IMR-90 (cell line): ENCODE results near the gene EIF4B. TPM values are rescaled to one million over a fixed set of nuclear protein-coding genes. Genes with fewer than 3 reads are reported as not detected.
A peak's percentile ranks its signal among the peaks of the same experiment; 100 is the strongest.

Experiments
- ATAC-seq: fragments of 200-7000 bp; cut with Tn5 transposase; 2 replicates; pipeline ENCODE4 v1.9.1; 2020; ENCODE audit warnings: low read depth, mild to moderate bottlenecking, moderate library complexity
- BruUV-seq: library from RNA; stranded (reverse); fragments of 400-500 nt; replicated peaks from 2 replicates; lab custom pipeline; 2021; lab: Mats Ljungman, UMichigan
- CTCF ChIA-PET: fragments of 300-600 bp; formaldehyde crosslinking; extraction: SDS; loops from one replicate; lab custom pipeline; 2021; ENCODE audit warnings: antibody characterized with exemption; lab: Yijun Ruan, JAX
- POLR2A ChIA-PET: fragments of 300-600 bp; sonication (Branson Sonifier 250); formaldehyde crosslinking; loops from one replicate; lab custom pipeline; 2022; ENCODE audit warnings: antibody characterized with exemption; ENCODE audit not compliant: unreplicated experiment; lab: Charles Lee
- DNase-seq: peaks from one replicate; pipeline ENCODE4 v3.0.0; 2013
- H2AFZ ChIP-seq: replicated peaks from 2 replicates; pipeline ENCODE3; 2013; ENCODE audit warnings: low read length, mild to moderate bottlenecking; ENCODE audit not compliant: poor library complexity
- H2AK5ac ChIP-seq: 2 replicates; pipeline ENCODE4 v1.6.1; 2013; ENCODE audit warnings: low read depth, low read length, inconsistent platforms
- H2AK9ac ChIP-seq: replicated peaks from 2 replicates; pipeline ENCODE3; 2013; ENCODE audit warnings: mild to moderate bottlenecking, low read depth, low read length, moderate library complexity; ENCODE audit not compliant: poor library complexity
- H2BK120ac ChIP-seq: 2 replicates; pipeline ENCODE4 v1.6.1; 2013; ENCODE audit warnings: low read depth, low read length, inconsistent platforms
- H2BK15ac ChIP-seq: 3 replicates; pipeline ENCODE4 v1.6.1; 2013; ENCODE audit warnings: low read depth, low read length, inconsistent platforms
- H2BK20ac ChIP-seq: 2 replicates; pipeline ENCODE4 v1.6.1; 2013; ENCODE audit warnings: low read depth, mild to moderate bottlenecking, inconsistent platforms, low read length, moderate library complexity
- H2BK5ac ChIP-seq: 2 replicates; pipeline ENCODE4 v1.6.1; 2013; ENCODE audit warnings: mild to moderate bottlenecking, low read depth, low read length, inconsistent platforms; ENCODE audit not compliant: poor library complexity, severe bottlenecking
- H3K14ac ChIP-seq: replicated peaks from 2 replicates; pipeline ENCODE4 v1.6.1; 2013; ENCODE audit warnings: low read depth, low read length, inconsistent platforms
- H3K18ac ChIP-seq: 2 replicates; pipeline ENCODE4 v1.6.1; 2013; ENCODE audit warnings: low read depth, low read length, control low read depth
- H3K23ac ChIP-seq: 2 replicates; pipeline ENCODE4 v1.6.1; 2013; ENCODE audit warnings: low read depth, low read length, inconsistent platforms
- H3K27ac ChIP-seq: 2 replicates; pipeline ENCODE4 v1.5.1; 2013; ENCODE audit warnings: mild to moderate bottlenecking, control low read depth, low read length; ENCODE audit not compliant: insufficient read depth
- H3K27me3 ChIP-seq: 2 replicates; pipeline ENCODE4 v1.6.1; 2013; ENCODE audit warnings: low read length; ENCODE audit not compliant: control insufficient read depth, insufficient read depth
- H3K36me3 ChIP-seq: 2 replicates; pipeline ENCODE4 v1.6.1; 2013; ENCODE audit warnings: low read length, mixed read lengths; ENCODE audit not compliant: control insufficient read depth, insufficient read depth
- H3K4ac ChIP-seq: 2 replicates; pipeline ENCODE4 v1.6.1; 2013; ENCODE audit warnings: low read depth, low read length, inconsistent platforms
- H3K4me1 ChIP-seq: 2 replicates; pipeline ENCODE4 v1.6.1; 2013; ENCODE audit warnings: low read length, mixed read lengths; ENCODE audit not compliant: control insufficient read depth, insufficient read depth
- H3K4me2 ChIP-seq: 2 replicates; pipeline ENCODE4 v1.6.1; 2013; ENCODE audit warnings: low read depth, mild to moderate bottlenecking, control low read depth, low read length, moderate library complexity
- H3K4me3 ChIP-seq: 2 replicates; pipeline ENCODE4 v1.5.1; 2013; ENCODE audit warnings: low read depth, mild to moderate bottlenecking, control low read depth, low read length, moderate library complexity; ENCODE audit not compliant: insufficient read depth
- H3K56ac ChIP-seq: 2 replicates; pipeline ENCODE4 v1.6.1; 2013; ENCODE audit warnings: low read length, inconsistent platforms; ENCODE audit not compliant: insufficient read depth; ENCODE audit errors: extremely low read depth
- H3K79me1 ChIP-seq, 2 experiments: 2 replicates each; pipeline ENCODE4 v1.6.1; 2013; ENCODE audit warnings: low read length in 2 of 2, inconsistent platforms in 1 of 2, low read depth in 1 of 2
- H3K9ac ChIP-seq: 2 replicates; pipeline ENCODE4 v1.6.1; 2013; ENCODE audit warnings: low read depth, low read length, control low read depth
- H3K9me1 ChIP-seq: 2 replicates; pipeline ENCODE4 v1.6.1; 2013; ENCODE audit warnings: low read length, inconsistent platforms; ENCODE audit not compliant: insufficient read depth
- H3K9me3 ChIP-seq: 2 replicates; pipeline ENCODE4 v1.6.1; 2013; ENCODE audit warnings: low read length; ENCODE audit not compliant: control insufficient read depth, insufficient read depth
- H4K20me1 ChIP-seq: 2 replicates; pipeline ENCODE4 v1.6.1; 2013; ENCODE audit warnings: low read length, inconsistent platforms; ENCODE audit not compliant: insufficient read depth
- H4K5ac ChIP-seq: 2 replicates; pipeline ENCODE4 v1.6.1; 2013; ENCODE audit warnings: mild to moderate bottlenecking, low read depth, low read length, control low read depth
- H4K8ac ChIP-seq, 2 experiments: 2 replicates each; pipeline ENCODE4 v1.6.1; 2013; ENCODE audit warnings: low read depth in 2 of 2, low read length in 2 of 2, control low read depth in 1 of 2, inconsistent platforms in 1 of 2
- H4K91ac ChIP-seq: 2 replicates; pipeline ENCODE4 v1.6.1; 2013; ENCODE audit warnings: low read depth, low read length, inconsistent platforms; ENCODE audit not compliant: insufficient read depth
- MAZ ChIP-seq: IDR thresholded peaks from 2 replicates; pipeline ENCODE4 v1.6.1; 2012; ENCODE audit warnings: low read depth, mild to moderate bottlenecking, low read length, improper control_type of control experiment, moderate library complexity, borderline replicate concordance
- RFX5 ChIP-seq: IDR thresholded peaks from 2 replicates; pipeline ENCODE4 v1.8.0; 2012; ENCODE audit warnings: low read depth, mild to moderate bottlenecking, low read length, moderate library complexity
- WGBS, 2 experiments: methylation state at CpG; one replicate each; pipeline versions ENCODE4 v1.1.5 to v1.1.7; 2013; ENCODE audit warnings: missing lambda C conversion rate in 2 of 2; ENCODE audit not compliant: insufficient read length in 1 of 2; ENCODE audit errors: extremely low coverage in 2 of 2; 5-methylcytosine and 5-hydroxymethylcytosine counted together
- dilution Hi-C: fragments of 300-500 bp; cut with HindIII; formaldehyde crosslinking; loops from one replicate; pipeline ENCODE4 v1.14.3; 2018; ENCODE audit warnings: low sequenced_read_pairs; ENCODE audit not compliant: unreplicated experiment
- in situ Hi-C: fragments of 300-500 bp; cut with MboI; formaldehyde crosslinking; loops from 3 replicates; pipeline ENCODE4 v1.14.3; 2019; ENCODE audit warnings: low sequenced_read_pairs, inconsistent platforms, mixed read lengths
- intact Hi-C: fragments of 100-400 bp; cut with micrococcal nuclease; formaldehyde crosslinking; loops from 2 replicates; pipeline ENCODE4 v1.10.0; 2022
- polyA plus RNA-seq, 3 experiments: library from polyadenylated mRNA; depleted of rRNA; stranded (reverse); fragments of >200 nt; gene quantifications; 2 replicates each; pipeline ENCODE4 v1.2.3, GENCODE V29; 2012; ENCODE audit warnings: low replicate concordance in 1 of 3
- total RNA-seq: library from RNA; depleted of rRNA; stranded (reverse); fragments of >200 nt; gene quantifications from 2 replicates; pipeline ENCODE4 v1.2.3, GENCODE V29; 2012

Gene EIF4B
- total and polyA plus RNA-seq, 2 of the 4 experiments (the other 2 are of a cell fraction), result 313 to 671 TPM

- peak within 1 kb of the TSS; percentile 100 for H2AK9ac ChIP-seq
- H3K4me3 ChIP-seq, result peak within 1 kb of the TSS; percentile 57
- peak within 1 kb of the TSS; percentile 99 for H2BK5ac ChIP-seq
- ATAC-seq (peak; percentile 2), DNase-seq (peak; percentile 40)
- dilution Hi-C loops (no loop called here), in situ Hi-C loops (no loop called here), intact Hi-C loops (loop anchor here (5.0 kb wide), 1 partner anchor 248 kb away; the partner anchor contains the start of genes MYG1 and PFDN5)
- H2BK20ac ChIP-seq, result peak within 1 kb of the TSS; percentile 93
- H3K23ac ChIP-seq, result peak within 1 kb of the TSS; percentile 92
- H2BK15ac ChIP-seq, result peak within 1 kb of the TSS; percentile 97; the same call in 2 of the 3 replicates
- TF ChIP-seq RFX5, result no peak
- peak; percentile 65; the same call in 1 of the 2 replicates for TF ChIP-seq MAZ
- H3K56ac ChIP-seq, result peak within 1 kb of the TSS; percentile 87
- peak within 1 kb of the TSS; percentile 99 for H4K91ac ChIP-seq
- H3K4ac ChIP-seq, result peak within 1 kb of the TSS; percentile 100
- BruUV-seq, result no TSS peak
- H3K18ac ChIP-seq, result peak within 1 kb of the TSS; percentile 73
- H3K9ac ChIP-seq, result peak within 1 kb of the TSS; percentile 87
- peak within 1 kb of the TSS; percentile 98 for H3K14ac ChIP-seq
- CTCF ChIA-PET, result interaction anchor here (0.9 to 2.4 kb wide), 2 partner anchors 49 to 148 kb away, joined by 5 to 6 read pairs; no protein-coding TSS in a partner anchor
- peak within 1 kb of the TSS; percentile 80 for H4K5ac ChIP-seq
- peak within 1 kb of the TSS; percentile 99 for H3K27ac ChIP-seq
- H3K9me3 ChIP-seq, result no peaks in the 10 kb centered on the region
- H2BK120ac ChIP-seq, result peak within 1 kb of the TSS; percentile 99
- POLR2A ChIA-PET, result no interaction called here
- peaks cover 22% of the 10 kb centered on the region for H4K20me1 ChIP-seq
- H4K8ac ChIP-seq, result peak within 1 kb of the TSS; percentile 84 to 89
- no peaks in the 10 kb centered on the region for H3K27me3 ChIP-seq
- peaks cover 28% of the 10 kb centered on the region for H3K9me1 ChIP-seq
- H3K4me1 ChIP-seq, result peaks cover 56% of the 10 kb centered on the region
- H3K36me3 ChIP-seq, result peaks cover 19% of the 10 kb centered on the region; the same call in 1 of the 2 replicates
- H2AK5ac ChIP-seq, result peak within 1 kb of the TSS; percentile 100
- 0% methylated on average over 8 of the region's 20 CpGs; no CpG with 5 or more reads in 1 of the 2 experiments for WGBS, 2 experiments
- peak within 1 kb of the TSS; percentile 90 for H2AFZ ChIP-seq
- H3K4me2 ChIP-seq, result peak within 1 kb of the TSS; percentile 67
- H3K79me1 ChIP-seq, result peaks cover 15 to 78% of the 10 kb centered on the region in 2 experiments; a peak in 3 of 4 replicates
These were observed 43.5 kb downstream of the EIF4B start, which contains the start of gene TNS2 for GRCh38 chr12:53049571-53050318. TSS of gene TNS2 (plus strand) at chr12:53050065. CDS start at chr12:53050186, 121 bp downstream.
